ENCODE measurements around the gene CELF2. TPM values are rescaled to one million over a fixed set of nuclear protein-coding genes. Genes with fewer than 3 reads are reported as not detected.

CELF2 gene
- total RNA-seq, 1 donor from 2014 or later: 11.0 TPM

- TF ChIP-seq CTCF (conservative IDR thresholded peaks at IDR 0.05; ENCODE audit: low read depth, low read length): no peak
- no peak overlapping the region for H3K4me3 ChIP-seq (ENCODE audit: low read depth, low read length)
- DNase-seq (ENCODE audit: low read depth): no peak
Measured at GRCh38 chr10:11149807-11150141, 132.1 kb downstream of the CELF2 start.

GRCh38 chr10:11150231-11150731 is 132.6 kb downstream of the CELF2 start:
- no peak overlapping the region for H3K4me3 ChIP-seq (ENCODE audit: low read depth, low read length)
- TF ChIP-seq CTCF (conservative IDR thresholded peaks at IDR 0.05; ENCODE audit: low read depth, low read length): no peak

GRCh38 chr10:11150879-11151415 is 133.3 kb downstream of the CELF2 start:
- DNase-seq (ENCODE audit: low read depth): no peak
- TF ChIP-seq CTCF (conservative IDR thresholded peaks at IDR 0.05; ENCODE audit: low read depth, low read length): no peak
- H3K4me3 ChIP-seq (ENCODE audit: low read depth, low read length): no peak overlapping the region

More at GRCh38 chr10:11150231-11150731, 132.6 kb downstream of the CELF2 start:
- DNase-seq (ENCODE audit: low read depth): no peak

- no peak for DNase-seq (ENCODE audit: low read depth)
- no peak overlapping the region for H3K4me3 ChIP-seq (ENCODE audit: low read depth, low read length)
- no peak for TF ChIP-seq CTCF (conservative IDR thresholded peaks at IDR 0.05; ENCODE audit: low read depth, low read length)
Measured at GRCh38 chr10:11152801-11153200, 135.1 kb downstream of the CELF2 start.

GRCh38 chr10:11153245-11153644 is 135.6 kb downstream of the CELF2 start:
- no peak for DNase-seq (ENCODE audit: low read depth)
- TF ChIP-seq CTCF (conservative IDR thresholded peaks at IDR 0.05; ENCODE audit: low read depth, low read length): no peak
- no peak overlapping the region for H3K4me3 ChIP-seq (ENCODE audit: low read depth, low read length)

GRCh38 chr10:11153766-11154165 is 136.1 kb downstream of the CELF2 start:
- no peak for DNase-seq (ENCODE audit: low read depth)
- no peak overlapping the region for H3K4me3 ChIP-seq (ENCODE audit: low read depth, low read length)
- TF ChIP-seq CTCF (conservative IDR thresholded peaks at IDR 0.05; ENCODE audit: low read depth, low read length): no peak

- H3K4me3 ChIP-seq (ENCODE audit: low read depth, low read length): no peak overlapping the region
Measured at GRCh38 chr10:11154333-11154732, 136.7 kb downstream of the CELF2 start.

More at GRCh38 chr10:11154333-11154732, 136.7 kb downstream of the CELF2 start:
- DNase-seq (ENCODE audit: low read depth): no peak
- TF ChIP-seq CTCF (conservative IDR thresholded peaks at IDR 0.05; ENCODE audit: low read depth, low read length): no peak

All from epithelial cell of proximal tubule (primary cell).